Measurements from ENCODE around the gene NFATC2.

Gene NFATC2

GRCh38 chr20:51372176-51372803 is 170.2 kb downstream of the NFATC2 start:
- DNase-seq = peak; percentile 79

- no peak for DNase-seq
Measured at GRCh38 chr20:51371720-51372119, 170.8 kb downstream of the NFATC2 start.

- no peak for DNase-seq
Measured at GRCh38 chr20:51369503-51369902, 173.0 kb downstream of the NFATC2 start.

- DNase-seq = no peak
Measured at GRCh38 chr20:51368461-51369211, 173.9 kb downstream of the NFATC2 start.

- no peak for DNase-seq
Measured at GRCh38 chr20:51366155-51366886, 176.2 kb downstream of the NFATC2 start.

- DNase-seq = no peak
Measured at GRCh38 chr20:51365670-51366069, 176.8 kb downstream of the NFATC2 start.

GRCh38 chr20:51363813-51364212 is 178.7 kb downstream of the NFATC2 start:
- no peak for DNase-seq

- DNase-seq = no peak
Measured at GRCh38 chr20:51363378-51363777, 179.1 kb downstream of the NFATC2 start.

GRCh38 chr20:51362254-51362653 is 180.3 kb downstream of the NFATC2 start:
- DNase-seq = no peak

- DNase-seq = no peak
Measured at GRCh38 chr20:51361258-51361657, 181.3 kb downstream of the NFATC2 start.

- DNase-seq = peak; percentile 61
Measured at GRCh38 chr20:51360451-51361201, 181.9 kb downstream of the NFATC2 start.

- DNase-seq = no peak
Measured at GRCh38 chr20:51359947-51360346, 182.6 kb downstream of the NFATC2 start.

- no peak for DNase-seq
Measured at GRCh38 chr20:51359401-51359800, 183.1 kb downstream of the NFATC2 start.

GRCh38 chr20:51358032-51358724 is 184.3 kb downstream of the NFATC2 start:
- DNase-seq = no peak

- DNase-seq = no peak
Measured at GRCh38 chr20:51357543-51357942, 185.0 kb downstream of the NFATC2 start.

GRCh38 chr20:51356871-51357270 is 185.6 kb downstream of the NFATC2 start:
- no peak for DNase-seq

- no peak for DNase-seq
Measured at GRCh38 chr20:51354769-51355319, 187.7 kb downstream of the NFATC2 start.

GRCh38 chr20:51354191-51354768 is 188.2 kb downstream of the NFATC2 start:
- DNase-seq = no peak

GRCh38 chr20:51353491-51353890 is 189.0 kb downstream of the NFATC2 start:
- no peak for DNase-seq

- DNase-seq = no peak
Measured at GRCh38 chr20:51352791-51353190, 189.7 kb downstream of the NFATC2 start.

GRCh38 chr20:51350941-51351631 is 191.4 kb downstream of the NFATC2 start:
- DNase-seq = no peak
